NCI-H2196 (cell line): Measurements from ENCODE around the gene BSG.

Experiments
- DNase-seq: peaks from one replicate; lab custom pipeline; 2025; ENCODE audit not compliant: unreplicated experiment; lab: John Stamatoyannopoulos, UW

BSG gene

GRCh38 chr19:572140-572742, at the start of gene BSG:
Gene BSG (plus strand): TSS chr19:572596. CDS start chr19:572635, 39 bp downstream.
- peak; percentile 99 for DNase-seq

- DNase-seq = no peak
These were observed 49.7 kb upstream of the BSG start for GRCh38 chr19:522726-523125.

GRCh38 chr19:524062-524674, 48.2 kb upstream of the BSG start:
- DNase-seq = no peak

- no peak for DNase-seq
These were observed 47.4 kb upstream of the BSG start for GRCh38 chr19:525029-525428.

- no peak for DNase-seq
These were observed 46.5 kb upstream of the BSG start for GRCh38 chr19:525857-526419.

- no peak for DNase-seq
These were observed 42.0 kb upstream of the BSG start for GRCh38 chr19:530134-531008.

GRCh38 chr19:531009-531752, 41.2 kb upstream of the BSG start:
- peak; percentile 96 for DNase-seq

- no peak for DNase-seq
These were observed 40.4 kb upstream of the BSG start, which contains the start of gene CDC34 for GRCh38 chr19:531753-532560. Gene CDC34 (plus strand): TSS chr19:531760. CDS start chr19:531932, 172 bp downstream.

GRCh38 chr19:532561-533363, 39.6 kb upstream of the BSG start:
- peak; percentile 69 for DNase-seq

- no peak for DNase-seq
These were observed 38.9 kb upstream of the BSG start for GRCh38 chr19:533364-534058.

GRCh38 chr19:534088-534487, 38.3 kb upstream of the BSG start:
- no peak for DNase-seq

- DNase-seq = peak; percentile 78
These were observed 37.2 kb upstream of the BSG start for GRCh38 chr19:535017-535835.

GRCh38 chr19:536031-536880, 36.1 kb upstream of the BSG start:
- DNase-seq = no peak

- DNase-seq = no peak
These were observed 35.5 kb upstream of the BSG start for GRCh38 chr19:536881-537404.

GRCh38 chr19:538641-539428, 33.6 kb upstream of the BSG start:
- no peak for DNase-seq
